Stimulated activated CD4-positive, alpha-beta T cell treated with anti-CD3 and anti-CD28 coated beads, Interleukin-1b, Interleukin-23, amount 100 ng/mL, for 48 hours (primary cell): ENCODE data around the gene GSTM1.

Experiments used
- DNase-seq: peaks from one replicate; pipeline ENCODE4 v3.0.0-alpha.2; 2020

The GSTM1 gene

GRCh38 chr1:109732390-109732881 lies 44.8 kb downstream of the GSTM1 start:
- DNase-seq = no peak

- no peak for DNase-seq
These were observed 45.7 kb downstream of the GSTM1 start for GRCh38 chr1:109733236-109733870.

GRCh38 chr1:109739738-109740614 lies 52.4 kb downstream of the GSTM1 start:
- DNase-seq = peak; percentile 78

- no peak for DNase-seq
These were observed 53.2 kb downstream of the GSTM1 start, which contains the start of gene GSTM3 for GRCh38 chr1:109740615-109741373. GSTM3 (minus strand) TSS chr1:109741038; CDS start chr1:109740287, 751 bp downstream.
